GM23248 (cell line): Measurements from ENCODE around the gene RAPGEF4. TPM values are rescaled to one million over a fixed set of nuclear protein-coding genes. Genes with fewer than 3 reads are reported as not detected.
"Not testable (repeated sequence)": the region's sequence is repeated elsewhere in the genome, so short reads cannot be mapped to it uniquely, and the experiment has no call there.

Source experiments
- DNase-seq: peaks from one replicate; pipeline ENCODE4 v3.0.0-alpha.2; 2015
- H2AFZ ChIP-seq: fragments of 200-600 bp; sonication (generic); 2 replicates; pipeline ENCODE4 v1.6.1; 2016; ENCODE audit warnings: antibody characterized with exemption
- H3F3A ChIP-seq: fragments of 200-600 bp; sonication (generic); 2 replicates; pipeline ENCODE4 v1.6.1; 2016; ENCODE audit warnings: mild to moderate bottlenecking, antibody characterized with exemption, mixed run types; ENCODE audit not compliant: insufficient read depth
- H3K27ac ChIP-seq: fragments of 200-600 bp; sonication (generic); 2 replicates; pipeline ENCODE4 v1.5.1; 2016; ENCODE audit warnings: mild to moderate bottlenecking
- H3K27me3 ChIP-seq: fragments of 200-600 bp; sonication (generic); replicated peaks from 2 replicates; pipeline ENCODE4 v1.6.1; 2016; ENCODE audit warnings: mild to moderate bottlenecking; ENCODE audit not compliant: insufficient read depth
- H3K36me3 ChIP-seq: fragments of 200-600 bp; sonication (generic); 2 replicates; pipeline ENCODE4 v1.6.1; 2016; ENCODE audit warnings: low read depth, mild to moderate bottlenecking
- H3K4me1 ChIP-seq: fragments of 200-600 bp; sonication (generic); 2 replicates; pipeline ENCODE4 v1.6.1; 2016; ENCODE audit warnings: mild to moderate bottlenecking; ENCODE audit not compliant: insufficient read depth
- H3K4me2 ChIP-seq: fragments of 200-600 bp; sonication (generic); one replicate; pipeline ENCODE4 v1.6.1; 2016; ENCODE audit warnings: mild to moderate bottlenecking; ENCODE audit not compliant: unreplicated experiment
- H3K4me3 ChIP-seq: fragments of 200-600 bp; sonication (generic); 2 replicates; pipeline ENCODE4 v1.5.1; 2016; ENCODE audit warnings: mild to moderate bottlenecking
- H3K79me2 ChIP-seq: fragments of 200-600 bp; sonication (generic); 2 replicates; pipeline ENCODE4 v1.6.1; 2016; ENCODE audit warnings: mild to moderate bottlenecking; ENCODE audit not compliant: insufficient read depth
- H3K9ac ChIP-seq: fragments of 200-600 bp; sonication (generic); 2 replicates; pipeline ENCODE4 v1.6.1; 2016; ENCODE audit warnings: mild to moderate bottlenecking
- H3K9me2 ChIP-seq: fragments of 200-600 bp; sonication (generic); 2 replicates; pipeline ENCODE4 v1.6.1; 2016; ENCODE audit warnings: mixed run types, mild to moderate bottlenecking, moderate library complexity; ENCODE audit not compliant: insufficient read depth
- H3K9me3 ChIP-seq: fragments of 200-600 bp; sonication (generic); one replicate; pipeline ENCODE4 v1.6.1; 2017; ENCODE audit warnings: low read depth
- H4K20me1 ChIP-seq: fragments of 200-600 bp; sonication (generic); 2 replicates; pipeline ENCODE4 v1.6.0; 2016; ENCODE audit not compliant: insufficient read depth
- EZH2 ChIP-seq: fragments of 200-600 bp; sonication (generic); IDR thresholded peaks from 2 replicates; pipeline ENCODE4 v1.6.1; 2018; ENCODE audit warnings: antibody characterized with exemption, mild to moderate bottlenecking; ENCODE audit not compliant: insufficient read depth, poor library complexity, severe bottlenecking
- EZH2phosphoT487 ChIP-seq: fragments of 200-600 bp; sonication (generic); IDR thresholded peaks from 2 replicates; pipeline ENCODE4 v1.6.1; 2018; ENCODE audit warnings: antibody characterized with exemption, moderate library complexity, mild to moderate bottlenecking, low read depth; ENCODE audit not compliant: insufficient read depth
- WGBS, 2 experiments: methylation state at CpG; one replicate each; pipeline ENCODE4 v1.1.6; 2015 to 2017; ENCODE audit warnings: low lambda C conversion rate in 2 of 2, low coverage in 1 of 2; ENCODE audit errors: missing lambda C conversion rate in 2 of 2; 5-methylcytosine and 5-hydroxymethylcytosine counted together
- in situ Hi-C: fragments of 300-500 bp; cut with MboI; formaldehyde crosslinking; loops from 2 replicates; pipeline ENCODE4 v1.15.0; 2020
- polyA plus RNA-seq: library from polyadenylated mRNA; unstranded; fragments of >200 nt; fragmentation: Nextera tagmentation; extraction: Ambion mirVana; gene quantifications from 2 replicates; pipeline ENCODE4 v1.2.1, GENCODE V29; 2016
- total RNA-seq: library from RNA; depleted of rRNA; stranded (reverse); fragments of >200 nt; shearing (Covaris generic); gene quantifications from 2 replicates; pipeline ENCODE4 v1.2.3, GENCODE V29; 2014

The RAPGEF4 gene
- total and polyA plus RNA-seq, 2 experiments from 2014 or later = 2.2 TPM; not detected in 1

DNA sequence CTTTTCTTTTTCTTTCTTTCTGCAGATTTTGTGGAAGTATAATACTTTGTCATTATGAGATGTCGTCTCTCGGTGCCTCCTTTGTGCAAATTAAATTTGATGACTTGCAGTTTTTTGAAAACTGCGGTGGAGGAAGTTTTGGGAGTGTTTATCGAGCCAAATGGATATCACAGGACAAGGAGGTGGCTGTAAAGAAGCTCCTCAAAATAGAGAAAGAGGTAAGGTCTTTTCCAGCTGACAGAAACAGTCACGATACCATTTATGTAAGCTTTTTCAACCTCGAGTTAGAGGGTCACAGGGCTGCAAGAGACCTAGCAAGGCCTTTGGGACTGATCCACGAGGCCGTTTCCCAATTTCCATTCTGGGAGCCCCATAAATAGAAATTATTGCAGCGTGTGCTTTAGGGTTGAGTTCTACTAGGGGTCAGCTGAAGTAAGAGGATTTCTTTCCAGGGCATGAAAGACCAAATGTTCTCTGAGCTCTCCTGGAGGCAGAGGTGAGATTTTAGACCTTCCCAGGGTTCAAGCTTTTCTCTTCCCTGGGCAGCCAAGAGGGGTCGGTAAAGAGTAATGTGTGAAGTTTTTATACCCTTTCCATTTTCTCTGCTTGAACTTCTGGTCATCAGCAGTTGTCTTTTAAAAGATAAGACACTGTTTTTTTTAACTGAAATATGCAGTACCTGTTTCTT is 355.5 kb downstream of the RAPGEF4 start:
- Histone ChIP-seq H3K27me3 (no peaks in the 10 kb centered on the region), H3K79me2 (peaks cover 94% of the 10 kb centered on the region), H3K4me3 (peak overlapping the region; percentile 55), H3K9me3 (no peaks in the 10 kb centered on the region), H3K27ac (peak overlapping the region; percentile 82), H3K36me3 (peaks cover 12% of the 10 kb centered on the region), H3K9ac (peak overlapping the region; percentile 73), H3F3A (peaks cover 36% of the 10 kb centered on the region), H3K9me2 (no peaks in the 10 kb centered on the region), H2AFZ (peak overlapping the region; percentile 15; the same call in 1 of the 2 replicates), H3K4me2 (peak overlapping the region; percentile 81), H4K20me1 (no peaks in the 10 kb centered on the region), H3K4me1 (peaks cover 42% of the 10 kb centered on the region)
- DNase-seq = peak; percentile 25
- 33% methylated on average over 10 of the region's 10 CpGs for WGBS, 2 experiments
- TF ChIP-seq EZH2 (no peak), EZH2phosphoT487 (no peak)
- in situ Hi-C loops = no loop called here

DNA sequence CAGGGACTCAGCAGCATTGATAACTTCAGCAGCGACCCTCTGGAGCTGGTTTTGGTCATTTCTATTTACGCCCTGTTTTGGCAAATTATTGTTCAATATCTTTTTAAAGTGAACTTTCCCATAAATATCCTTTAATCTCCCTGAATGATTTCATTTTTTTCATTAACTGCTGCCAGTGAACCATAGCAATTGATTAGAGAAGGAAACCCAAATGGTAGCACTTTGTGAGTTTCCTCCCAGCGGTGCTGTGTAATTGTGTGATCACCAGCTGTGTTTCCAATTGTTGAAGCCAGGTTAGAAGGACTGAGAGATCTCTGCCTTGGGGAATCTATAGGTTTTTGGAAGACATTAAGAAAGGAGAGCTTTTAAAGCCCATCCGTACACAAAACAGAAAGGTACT is 356.3 kb downstream of the RAPGEF4 start:
- H3K79me2 ChIP-seq = peaks cover 94% of the 10 kb centered on the region
- H3K4me1 ChIP-seq = peaks cover 34% of the 10 kb centered on the region
- H3K9me2 ChIP-seq = no peaks in the 10 kb centered on the region
- H3K9ac ChIP-seq = peak overlapping the region; percentile 73; the same call in 1 of the 2 replicates
- H2AFZ ChIP-seq = no peak overlapping the region
- TF ChIP-seq EZH2phosphoT487 = no peak
- TF ChIP-seq EZH2 = no peak
- peak overlapping the region; percentile 82; the same call in 1 of the 2 replicates for H3K27ac ChIP-seq
- no peaks in the 10 kb centered on the region for H4K20me1 ChIP-seq
- peak overlapping the region; percentile 27 for H3K4me2 ChIP-seq
- H3K9me3 ChIP-seq = no peaks in the 10 kb centered on the region
- in situ Hi-C loops = no loop called here
- peaks cover 12% of the 10 kb centered on the region for H3K36me3 ChIP-seq
- no peak for DNase-seq
- peaks cover 29% of the 10 kb centered on the region for H3F3A ChIP-seq
- WGBS, 2 experiments = 87 to 89% methylated on average over 4 of the region's 4 CpGs
- no peak overlapping the region for H3K4me3 ChIP-seq
- no peaks in the 10 kb centered on the region for H3K27me3 ChIP-seq

DNA sequence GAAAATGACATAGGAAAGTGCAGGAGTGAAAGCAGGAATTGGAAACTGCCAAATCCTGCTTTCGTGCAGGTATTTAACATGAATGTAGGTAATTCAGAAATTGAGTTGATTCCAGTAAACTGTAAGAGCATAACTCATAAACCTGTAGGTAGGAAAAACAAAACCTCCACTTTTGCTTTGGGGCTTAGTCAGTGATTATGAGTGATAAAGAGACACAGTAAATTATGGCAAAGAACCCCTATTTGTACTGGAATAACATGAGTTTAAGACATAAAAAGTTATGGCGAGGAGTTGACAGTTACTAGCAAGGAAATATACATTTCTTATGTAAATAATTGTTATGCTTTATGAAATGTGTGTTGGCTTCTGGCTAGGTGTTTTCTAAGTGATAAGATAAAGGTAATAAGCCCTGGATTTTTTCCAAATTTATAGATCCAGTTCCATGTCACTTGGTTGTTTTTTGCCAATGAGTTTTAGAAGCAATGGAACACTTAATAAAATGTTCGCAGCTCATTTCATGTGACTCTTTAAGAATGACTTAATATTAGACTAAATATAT is 357.3 kb downstream of the RAPGEF4 start:
- in situ Hi-C loops = no loop called here
- Histone ChIP-seq H3F3A (peaks cover 29% of the 10 kb centered on the region), H3K4me2 (no peak overlapping the region), H3K27me3 (no peaks in the 10 kb centered on the region), H3K36me3 (peaks cover 19% of the 10 kb centered on the region), H3K79me2 (peaks cover 94% of the 10 kb centered on the region), H3K9me2 (no peaks in the 10 kb centered on the region), H2AFZ (no peak overlapping the region), H3K4me3 (no peak overlapping the region), H3K4me1 (peaks cover 24% of the 10 kb centered on the region), H3K27ac (no peak overlapping the region), H3K9me3 (no peaks in the 10 kb centered on the region), H3K9ac (no peak overlapping the region), H4K20me1 (no peaks in the 10 kb centered on the region)
- 98 to 99% methylated on average over 3 of the region's 3 CpGs for WGBS, 2 experiments
- DNase-seq = no peak
- TF ChIP-seq EZH2 (no peak), EZH2phosphoT487 (no peak)

- 86 to 92% methylated on average over 2 of the region's 2 CpGs for WGBS, 2 experiments
- H3K4me3 ChIP-seq, H3K9ac ChIP-seq, H3K9me3 ChIP-seq, H3K9me2 ChIP-seq, H4K20me1 ChIP-seq, H3K4me2 ChIP-seq, DNase-seq, in situ Hi-C loops, H3K27me3 ChIP-seq, H3K27ac ChIP-seq, H2AFZ ChIP-seq: not testable (repeated sequence)
- peaks cover 94% of the 10 kb centered on the region for H3K79me2 ChIP-seq
- peaks cover 19% of the 10 kb centered on the region for H3K36me3 ChIP-seq
- H3F3A ChIP-seq = peaks cover 24% of the 10 kb centered on the region
- H3K4me1 ChIP-seq = peaks cover 21% of the 10 kb centered on the region
Measured at GRCh38 chr2:173093617-173094016, 358.0 kb downstream of the RAPGEF4 start.
